Measurements from ENCODE around the gene ADAM33. TPM values are rescaled to one million over a fixed set of nuclear protein-coding genes. Genes with fewer than 3 reads are reported as not detected.
A peak's percentile ranks its signal among the peaks of the same experiment; 100 is the strongest.

ADAM33 gene
- total RNA-seq, 4 donors from 2014 or later, result 2.6 to 6.4 (median 3.1) TPM

- peaks cover 0 to 13% of the 10 kb centered on the region in 2 donors for H3K4me1 ChIP-seq
- intact Hi-C loops (cut with DNase I; ENCODE audit: low total_unique reads), result loop anchor here (5.0 kb wide), 1 partner anchor 88 kb away; the partner anchor contains the start of gene ADISSP
- H3K9me3 ChIP-seq, result no peaks in the 10 kb centered on the region
- peak overlapping the region; percentile 63 to 70 (median 66) for H3K27ac ChIP-seq
- peaks cover 5 to 23% (median 9%) of the 10 kb centered on the region in 3 donors for H3K27me3 ChIP-seq
- DNase-seq (no peak), ATAC-seq (no peak)
- TF ChIP-seq POLR2A (IDR thresholded peaks at IDR 0.05) (no peak), CTCF (IDR thresholded peaks at IDR 0.05 in 4 of 5, conservative IDR thresholded peaks at IDR 0.05 in 1 of 5) (no peak)
- H3K36me3 ChIP-seq, result no peaks in the 10 kb centered on the region
- in situ Hi-C loops (cut with MboI; ENCODE audit: low sequenced_read_pairs in 4 of 4), result loop anchor here in 2 of 4 donors (5.0 kb wide), 2 partner anchors 33 to 38 kb away; partner anchors contain the start of gene SIGLEC1 (in 1 of the 2)
- peak overlapping the region in 1 of 4 donors; percentile 57 for H3K4me3 ChIP-seq
Measured at GRCh38 chr20:3678856-3679720, 2.7 kb downstream of the ADAM33 start.

GRCh38 chr20:3678198-3678597 is 3.6 kb downstream of the ADAM33 start:
- in situ Hi-C loops (cut with MboI; ENCODE audit: low sequenced_read_pairs in 4 of 4) (loop anchor here in 2 of 4 donors (5.0 kb wide), 2 partner anchors 34 to 39 kb away; partner anchors contain the start of gene SIGLEC1 (in 1 of the 2)), intact Hi-C loops (cut with DNase I; ENCODE audit: low total_unique reads) (loop anchor here (5.0 kb wide), 1 partner anchor 89 kb away; the partner anchor contains the start of gene ADISSP)
- Histone ChIP-seq H3K36me3 (no peaks in the 10 kb centered on the region), H3K4me3 (no peak overlapping the region), H3K27me3 (peaks cover 5 to 23% (median 9%) of the 10 kb centered on the region in 3 donors), H3K4me1 (peaks cover 0 to 13% of the 10 kb centered on the region in 2 donors), H3K27ac (peak overlapping the region; percentile 18 to 52 (median 32)), H3K9me3 (no peaks in the 10 kb centered on the region)
- TF ChIP-seq POLR2A (IDR thresholded peaks at IDR 0.05), result no peak
- TF ChIP-seq CTCF (IDR thresholded peaks at IDR 0.05 in 4 of 5, conservative IDR thresholded peaks at IDR 0.05 in 1 of 5), result no peak
- ATAC-seq (no peak), DNase-seq (no peak)

- H3K4me3 ChIP-seq, result no peak overlapping the region
- TF ChIP-seq POLR2A (IDR thresholded peaks at IDR 0.05), result no peak
- H3K27ac ChIP-seq, result peak overlapping the region; percentile 18 to 52 (median 32)
- no peaks in the 10 kb centered on the region for H3K9me3 ChIP-seq
- peaks cover 0 to 13% of the 10 kb centered on the region in 2 donors for H3K4me1 ChIP-seq
- DNase-seq (no peak), ATAC-seq (no peak)
- H3K36me3 ChIP-seq, result no peaks in the 10 kb centered on the region
- in situ Hi-C loops (cut with MboI; ENCODE audit: low sequenced_read_pairs in 4 of 4) (loop anchor here in 2 of 4 donors (5.0 kb wide), 2 partner anchors 35 to 40 kb away; partner anchors contain the start of gene SIGLEC1 (in 1 of the 2)), intact Hi-C loops (cut with DNase I; ENCODE audit: low total_unique reads) (loop anchor here (5.0 kb wide), 1 partner anchor 90 kb away; the partner anchor contains the start of gene ADISSP)
- H3K27me3 ChIP-seq, result peaks cover 5 to 22% (median 9%) of the 10 kb centered on the region in 3 donors
Measured at GRCh38 chr20:3677733-3678132, 4.1 kb downstream of the ADAM33 start.

GRCh38 chr20:3674995-3675900 is 6.6 kb downstream of the ADAM33 start:
- no peak for ATAC-seq
- H3K9me3 ChIP-seq, result no peaks in the 10 kb centered on the region
- H3K27ac ChIP-seq, result no peak overlapping the region
- in situ Hi-C loops (cut with MboI; ENCODE audit: low sequenced_read_pairs in 4 of 4) (loop anchor here in 2 of 4 donors (5.0 kb wide), 2 partner anchors 37 to 42 kb away; partner anchors contain the start of gene SIGLEC1 (in 1 of the 2)), intact Hi-C loops (cut with DNase I; ENCODE audit: low total_unique reads) (loop anchor here (5.0 kb wide), 1 partner anchor 92 kb away; the partner anchor contains the start of gene ADISSP)
- no peak for DNase-seq
- H3K4me1 ChIP-seq, result peaks cover 0 to 8% of the 10 kb centered on the region in 2 donors
- peaks cover 0 to 3% (median 0%) of the 10 kb centered on the region in 3 donors for H3K27me3 ChIP-seq
- no peaks in the 10 kb centered on the region for H3K36me3 ChIP-seq
- TF ChIP-seq POLR2A (IDR thresholded peaks at IDR 0.05), result no peak
- no peak for TF ChIP-seq CTCF (IDR thresholded peaks at IDR 0.05 in 4 of 5, conservative IDR thresholded peaks at IDR 0.05 in 1 of 5)
- H3K4me3 ChIP-seq, result no peak overlapping the region

All from gastrocnemius medialis (tissue), 4 donors.